K562 (cell line): Measurements from ENCODE around the gene HAUS1. TPM values are rescaled to one million over a fixed set of nuclear protein-coding genes. Genes with fewer than 3 reads are reported as not detected.

Experiments
- BCOR ChIP-seq: fragments of 450-650 bp; IDR thresholded peaks from 2 replicates; pipeline ENCODE4 v1.6.1; 2016
- CBFA2T3 ChIP-seq: fragments of 450-650 bp; IDR thresholded peaks from 2 replicates; pipeline ENCODE4 v1.6.1; 2017
- CXXC5 ChIP-seq: fragments of 250-450 bp; sonication (Bioruptor Pico); IDR thresholded peaks from 2 replicates; pipeline ENCODE4 v1.8.0; 2022; ENCODE audit warnings: inconsistent platforms, mild to moderate bottlenecking, moderate library complexity
- ESRRA ChIP-seq: fragments of 450-650 bp; IDR thresholded peaks from 2 replicates; pipeline ENCODE4 v1.6.1; 2014; ENCODE audit warnings: low read depth, mild to moderate bottlenecking, moderate library complexity, borderline replicate concordance
- FOSL1 ChIP-seq: fragments of 200-800 bp; sonication (Bioruptor generic); conservative IDR thresholded peaks from 2 replicates; pipeline ENCODE4 v1.6.1; 2016; ENCODE audit warnings: missing genetic modification characterization, missing compliant biosample characterization
- FOXM1 ChIP-seq, 2 experiments: fragments of 450-650 bp in 1 of 2; sonication (generic) in 1 of 2; formaldehyde crosslinking in 1 of 2; IDR thresholded peaks; 2 replicates each; pipeline versions ENCODE4 v1.6.1 to v1.9.0; 2017 to 2022; ENCODE audit warnings: low read depth in 2 of 2, mild to moderate bottlenecking in 2 of 2, missing genetic modification reagents in 1 of 2, moderate library complexity in 1 of 2
- GABPB1 ChIP-seq: sonication (generic); formaldehyde crosslinking; IDR thresholded peaks from 2 replicates; pipeline ENCODE4 v1.8.0; 2022; ENCODE audit warnings: mild to moderate bottlenecking, missing genetic modification reagents
- IRF9 ChIP-seq: fragments of 450-650 bp; IDR thresholded peaks from 2 replicates; pipeline ENCODE4 v1.6.1; 2016; ENCODE audit warnings: missing biosample characterization, missing genetic modification characterization
- NBN ChIP-seq: fragments of 450-650 bp; IDR thresholded peaks from 2 replicates; pipeline ENCODE4 v1.6.1; 2016; ENCODE audit warnings: low read depth, mild to moderate bottlenecking
- PRDM10 ChIP-seq: fragments of 450-650 bp; IDR thresholded peaks from 2 replicates; pipeline ENCODE4 v1.6.1; 2018; ENCODE audit not compliant: partially characterized antibody
- SIN3A ChIP-seq, 2 experiments: fragments of 150-350 bp in 1 of 2; IDR thresholded peaks; 2 replicates each; pipeline ENCODE4 v1.6.1; 2011 to 2016; ENCODE audit warnings: borderline replicate concordance in 2 of 2, low read depth in 2 of 2, low read length in 2 of 2, mild to moderate bottlenecking in 2 of 2, moderate library complexity in 2 of 2; ENCODE audit not compliant: control insufficient read depth in 1 of 2
- SOX6 ChIP-seq: fragments of 450-650 bp; IDR thresholded peaks from 2 replicates; pipeline ENCODE4 v1.6.1; 2014; ENCODE audit warnings: mild to moderate bottlenecking
- SUPT5H ChIP-seq: fragments of 450-650 bp; IDR thresholded peaks from 2 replicates; pipeline ENCODE4 v1.6.1; 2016
- TAF9B ChIP-seq: fragments of 450-650 bp; IDR thresholded peaks from 2 replicates; pipeline ENCODE4 v1.6.1; 2018; ENCODE audit warnings: mild to moderate bottlenecking; ENCODE audit not compliant: partially characterized antibody
- TBL1XR1 ChIP-seq, 2 experiments: IDR thresholded peaks; 2 replicates each; pipeline ENCODE4 v1.6.1; 2012; ENCODE audit warnings: improper control_type of control experiment in 2 of 2, low read length in 2 of 2, mild to moderate bottlenecking in 1 of 2
- ZFP36 ChIP-seq: fragments of 150-350 bp; IDR thresholded peaks from 2 replicates; pipeline ENCODE4 v1.6.1; 2018; ENCODE audit warnings: low read length, low read depth; ENCODE audit not compliant: partially characterized antibody
- ZKSCAN8 ChIP-seq: fragments of 200-800 bp; sonication (Bioruptor generic); IDR thresholded peaks from 2 replicates; pipeline ENCODE4 v1.6.1; 2016; ENCODE audit warnings: missing genetic modification characterization, missing compliant biosample characterization
- polyA plus RNA-seq, 8 experiments: library from polyadenylated mRNA; depleted of rRNA in 4 of 8; stranded (reverse) in 5 of 8; unstranded in 3 of 8; fragments of >200 nt; fragmentation: Nextera tagmentation in 2 of 8; fragmentation: Illumina TruSeq in 1 of 8; extraction: Ambion mirVana in 2 of 8; extraction: Trizol in 1 of 8; gene quantifications; 2 replicates each; pipeline versions ENCODE4 v1.2.1 to v1.2.3, GENCODE V29; 2011 to 2014; ENCODE audit warnings: inconsistent platforms in 1 of 8, missing spikeins in 1 of 8
- total RNA-seq, 7 experiments: library from RNA; depleted of rRNA in 6 of 7; stranded (reverse); fragments of >200 nt in 6 of 7; fragmentation: Illumina TruSeq in 2 of 7; extraction: Trizol in 2 of 7; gene quantifications; 2 replicates each; pipeline versions ENCODE4 v1.2.1 to v1.2.3, GENCODE V29; 2011 to 2021; ENCODE audit warnings: low replicate concordance in 1 of 7
- TF ChIP-seq, protein P1 (sequence below): fragments of 450-650 bp; conservative IDR thresholded peaks from 2 replicates; pipeline ENCODE4 v1.6.1; 2016; ENCODE audit warnings: missing genetic modification characterization, low read depth, mild to moderate bottlenecking, control low read depth, missing compliant biosample characterization
- TF ChIP-seq, protein P2 (sequence below): fragments of 450-650 bp; formaldehyde crosslinking; IDR thresholded peaks from 2 replicates; pipeline ENCODE4 v1.4.0; 2020; ENCODE audit warnings: mild to moderate bottlenecking, moderate library complexity

The HAUS1 gene
- total and polyA plus RNA-seq, 9 of the 15 experiments (the other 6 are each of a cell fraction or from before 2014, with no cell fraction given) = 45.6 to 135 (median 76.3) TPM

- peak; percentile 87 for TF ChIP-seq CXXC5 (CRISPR knock-in tag)
- TF ChIP-seq FOXM1 (IDR thresholded peaks at IDR 0.05; ENCODE audit: low read depth) = peak; percentile 96
- no peak for TF ChIP-seq FOXM1 (CRISPR knock-in tag; IDR thresholded peaks at IDR 0.05; ENCODE audit: low read depth)
- peak; percentile 66 for TF ChIP-seq ESRRA
- peak; percentile 47 for TF ChIP-seq ZFP36
- TF ChIP-seq, protein P1, sequence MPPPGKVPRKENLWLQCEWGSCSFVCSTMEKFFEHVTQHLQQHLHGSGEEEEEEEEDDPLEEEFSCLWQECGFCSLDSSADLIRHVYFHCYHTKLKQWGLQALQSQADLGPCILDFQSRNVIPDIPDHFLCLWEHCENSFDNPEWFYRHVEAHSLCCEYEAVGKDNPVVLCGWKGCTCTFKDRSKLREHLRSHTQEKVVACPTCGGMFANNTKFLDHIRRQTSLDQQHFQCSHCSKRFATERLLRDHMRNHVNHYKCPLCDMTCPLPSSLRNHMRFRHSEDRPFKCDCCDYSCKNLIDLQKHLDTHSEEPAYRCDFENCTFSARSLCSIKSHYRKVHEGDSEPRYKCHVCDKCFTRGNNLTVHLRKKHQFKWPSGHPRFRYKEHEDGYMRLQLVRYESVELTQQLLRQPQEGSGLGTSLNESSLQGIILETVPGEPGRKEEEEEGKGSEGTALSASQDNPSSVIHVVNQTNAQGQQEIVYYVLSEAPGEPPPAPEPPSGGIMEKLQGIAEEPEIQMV (tag) = peak; percentile 35; the same call in 1 of the 2 replicates
- peak; percentile 67; the same call in 1 of the 2 replicates for TF ChIP-seq IRF9 (tag)
- peak; percentile 90; the same call in 1 of the 2 replicates for TF ChIP-seq NBN
- TF ChIP-seq GABPB1 = peak; percentile 54; the same call in 1 of the 2 replicates
- peak; percentile 67 for TF ChIP-seq TAF9B
- TF ChIP-seq FOSL1 (tag) = 0 out of 2 replicates have a peak, but pooled peaks have one; percentile 35
- no peak for TF ChIP-seq SIN3A (IDR thresholded peaks at IDR 0.05; ENCODE audit: borderline replicate concordance in 2 of 2, control insufficient read depth in 1 of 2, low read depth in 2 of 2, low read length in 2 of 2)
- peak; percentile 90 for TF ChIP-seq BCOR
- peak; percentile 89 to 91 for TF ChIP-seq TBL1XR1 (IDR thresholded peaks at IDR 0.05; ENCODE audit: low read length in 2 of 2)
- TF ChIP-seq SOX6 = peak; percentile 98
- TF ChIP-seq CBFA2T3 = peak; percentile 100
- TF ChIP-seq PRDM10 = peak; percentile 65
- no peak for TF ChIP-seq SUPT5H
- TF ChIP-seq, protein P2, sequence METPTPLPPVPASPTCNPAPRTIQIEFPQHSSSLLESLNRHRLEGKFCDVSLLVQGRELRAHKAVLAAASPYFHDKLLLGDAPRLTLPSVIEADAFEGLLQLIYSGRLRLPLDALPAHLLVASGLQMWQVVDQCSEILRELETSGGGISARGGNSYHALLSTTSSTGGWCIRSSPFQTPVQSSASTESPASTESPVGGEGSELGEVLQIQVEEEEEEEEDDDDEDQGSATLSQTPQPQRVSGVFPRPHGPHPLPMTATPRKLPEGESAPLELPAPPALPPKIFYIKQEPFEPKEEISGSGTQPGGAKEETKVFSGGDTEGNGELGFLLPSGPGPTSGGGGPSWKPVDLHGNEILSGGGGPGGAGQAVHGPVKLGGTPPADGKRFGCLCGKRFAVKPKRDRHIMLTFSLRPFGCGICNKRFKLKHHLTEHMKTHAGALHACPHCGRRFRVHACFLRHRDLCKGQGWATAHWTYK (CRISPR knock-in tag) = peak; percentile 63; the same call in 1 of the 2 replicates
- TF ChIP-seq ZKSCAN8 (CRISPR knock-in tag) = peak; percentile 91
Measured at GRCh38 chr18:46152808-46153617, 48.8 kb downstream of the HAUS1 start (continued).
